HG03520 (cell line): ENCODE measurements around the gene BASP1.
"Not testable (repeated sequence)": the region's sequence is repeated elsewhere in the genome, so short reads cannot be mapped to it uniquely, and the experiment has no call there.

Experiments used
- ATAC-seq: cut with Tn5 transposase; IDR thresholded peaks from one replicate; pipeline ENCODE4 v1.9.1; 2021; ENCODE audit warnings: mild to moderate bottlenecking, moderate library complexity; ENCODE audit not compliant: unreplicated experiment

BASP1 gene

DNA sequence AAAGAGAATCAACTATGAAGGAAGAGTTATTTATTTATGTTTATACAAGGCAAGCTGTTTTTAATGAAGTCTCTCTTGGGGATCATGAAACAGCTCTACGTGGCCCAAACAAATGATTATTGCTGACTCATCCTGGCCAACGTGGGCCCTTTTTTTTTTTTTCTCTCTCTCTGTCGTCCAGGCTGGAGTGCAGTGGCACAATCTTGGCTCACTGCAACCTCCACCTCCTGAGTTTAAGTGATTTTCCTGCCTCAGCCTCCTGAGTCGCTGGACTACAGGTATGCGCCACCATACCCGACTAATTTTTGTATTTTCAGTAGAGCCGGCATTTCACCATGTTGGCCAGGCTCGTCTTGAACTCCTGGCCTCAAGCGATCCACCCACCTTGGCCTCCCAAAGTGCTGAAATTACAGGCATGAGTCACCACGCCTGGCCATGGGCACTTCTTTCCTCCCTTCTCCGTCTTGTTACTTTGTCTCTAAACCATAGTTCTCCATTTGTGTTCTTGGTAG lies 98.3 kb downstream of the BASP1 start:
- ATAC-seq = no peak

DNA sequence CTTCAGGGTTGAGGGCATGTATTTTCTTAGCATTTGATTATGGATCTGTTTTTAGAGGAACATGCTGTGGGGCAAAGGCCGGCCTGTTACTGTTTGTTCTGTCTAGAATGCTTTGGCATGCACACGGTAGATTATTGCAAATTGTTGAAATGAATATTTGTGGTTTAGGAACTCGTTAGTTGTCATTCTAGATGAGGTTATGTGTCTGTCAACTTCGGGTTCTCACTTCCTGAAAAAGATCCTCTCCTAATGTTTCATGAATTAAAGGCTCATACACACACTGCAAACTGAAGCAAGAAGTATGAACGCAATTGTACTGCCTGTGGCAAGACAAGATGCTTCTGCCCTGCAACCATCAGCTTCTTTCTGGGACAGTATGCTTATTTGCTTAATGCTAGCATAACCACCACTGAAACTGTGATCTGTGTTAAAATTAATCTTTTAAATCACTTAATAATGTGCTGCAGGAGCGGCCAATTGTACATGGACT lies 99.6 kb downstream of the BASP1 start:
- ATAC-seq = peak; percentile 71

DNA sequence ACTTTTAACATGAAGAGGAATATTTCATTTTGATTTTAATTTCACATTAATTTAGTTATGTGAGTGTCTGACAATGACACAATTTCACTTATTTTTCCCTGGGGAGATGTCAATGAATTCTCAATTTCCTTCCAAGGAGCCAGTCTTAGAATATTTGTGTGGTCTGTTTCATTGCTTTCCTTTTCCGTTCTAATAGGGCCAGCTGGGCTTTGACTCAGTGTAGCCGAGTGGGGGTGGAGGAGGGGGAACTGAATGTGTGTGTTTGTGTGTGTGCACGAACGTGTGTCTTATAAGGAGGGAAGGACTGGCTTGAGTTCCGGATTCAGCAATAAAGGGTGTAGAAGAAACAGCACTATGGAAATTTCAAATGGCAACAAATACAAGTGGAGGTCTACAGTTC lies 100.0 kb downstream of the BASP1 start:
- no peak for ATAC-seq

- ATAC-seq = not testable (repeated sequence)
Observed at GRCh38 chr5:17319095-17319494, 101.7 kb downstream of the BASP1 start.

GRCh38 chr5:17325770-17326599 lies 108.6 kb downstream of the BASP1 start:
- no peak for ATAC-seq
